Heart left ventricle (tissue), 13 donors: ENCODE results near the gene ADRA2B.

Experiments used
- POLR2A ChIP-seq, 2 donors: fragments of 450-650 bp; IDR thresholded peaks; one replicate each; pipeline ENCODE4 v1.6.1; 2017; ENCODE audit warnings: antibody characterized with exemption in 2 of 2, mild to moderate bottlenecking in 2 of 2, moderate library complexity in 2 of 2
- TF ChIP-seq, protein P1 (sequence below), 12 donors: fragments of 200-600 bp; sonication (generic) in 4 of 12; IDR thresholded peaks; one replicate each; pipeline versions ENCODE4 v1.5.0 to v1.8.0; 2018 to 2022; ENCODE audit warnings: antibody characterized with exemption in 12 of 12, mild to moderate bottlenecking in 5 of 12
- donor health status: ischemic (EF 13 %, LVEDD 7.1; RV severe dilation, severe dysfunction).
- donor health status: DM: no; HTN: yes; CAD: no.
- donor health status: DM: no; HTN: no; CAD: no.
- donor health status: ischemic (EF 25% LVEDD 6.9; RV normal size, moderate dysfunction).
- donor health status: ischemic (EF 25% LVEDD 5.7; RV mildly dilated, moderate dysfunction).
- donor health status: ischemic (EF 35%, LVEDD 5.7; RV mildly dilated, moderate dysfunction).
- donor health status: nonischemic (EF 11% LVEDD 7.7; RV severe dilation, severe dysfunction).
- donor health status: DM: yes; HTN: yes; CAD: no.
- donor health status: PGD.
- donor health status: ischemic (EF 29% LVEDD 5.4; RV normal size, mild dysfunction).
- donor health status: nonischemic (EF 23%, LVEDD 6.1; RV moderate dilation, normal function).

DNA sequence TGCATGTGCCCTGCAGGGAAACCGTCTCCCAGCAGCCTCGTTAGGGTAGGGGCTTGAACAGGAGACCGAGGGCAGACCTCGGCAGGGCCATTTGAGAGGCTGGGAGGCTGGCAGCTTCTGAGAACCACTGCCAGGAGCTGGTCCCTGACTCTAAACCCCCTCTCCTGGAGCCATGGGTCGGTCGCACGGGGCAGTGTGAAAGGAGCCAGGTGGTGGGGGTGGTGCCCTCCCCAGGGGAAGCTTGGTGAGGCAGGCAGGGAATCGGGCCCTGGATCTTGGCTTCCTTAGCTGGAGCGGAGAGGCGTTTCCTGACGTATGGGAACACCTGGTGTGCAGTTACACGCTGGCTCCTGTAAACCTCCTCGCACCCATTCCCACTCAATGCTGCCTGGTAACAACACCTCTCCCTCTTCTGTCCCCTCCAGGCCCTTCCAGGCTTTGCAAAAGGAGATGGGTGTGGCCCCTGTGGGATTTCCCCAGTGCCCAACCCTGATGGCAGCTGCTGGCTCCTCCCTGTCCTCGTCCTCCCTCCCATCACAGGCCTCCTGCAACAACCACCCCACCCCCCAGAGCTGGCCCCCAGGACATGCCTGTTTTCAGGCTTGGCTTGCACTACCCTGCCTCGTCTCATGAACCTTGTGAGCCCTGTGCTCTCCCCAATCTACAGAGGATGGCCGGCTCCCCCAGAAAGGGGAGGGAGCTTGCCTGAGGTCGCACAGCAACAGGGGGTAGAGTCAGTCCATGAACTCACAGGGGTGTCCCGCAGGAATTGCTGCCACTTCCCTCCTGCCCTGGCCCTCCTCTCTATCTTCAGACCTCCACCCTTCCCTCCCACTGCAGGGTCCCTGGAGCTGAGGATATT, 24.4 kb downstream of the ADRA2B start:
- TF ChIP-seq, protein P1, sequence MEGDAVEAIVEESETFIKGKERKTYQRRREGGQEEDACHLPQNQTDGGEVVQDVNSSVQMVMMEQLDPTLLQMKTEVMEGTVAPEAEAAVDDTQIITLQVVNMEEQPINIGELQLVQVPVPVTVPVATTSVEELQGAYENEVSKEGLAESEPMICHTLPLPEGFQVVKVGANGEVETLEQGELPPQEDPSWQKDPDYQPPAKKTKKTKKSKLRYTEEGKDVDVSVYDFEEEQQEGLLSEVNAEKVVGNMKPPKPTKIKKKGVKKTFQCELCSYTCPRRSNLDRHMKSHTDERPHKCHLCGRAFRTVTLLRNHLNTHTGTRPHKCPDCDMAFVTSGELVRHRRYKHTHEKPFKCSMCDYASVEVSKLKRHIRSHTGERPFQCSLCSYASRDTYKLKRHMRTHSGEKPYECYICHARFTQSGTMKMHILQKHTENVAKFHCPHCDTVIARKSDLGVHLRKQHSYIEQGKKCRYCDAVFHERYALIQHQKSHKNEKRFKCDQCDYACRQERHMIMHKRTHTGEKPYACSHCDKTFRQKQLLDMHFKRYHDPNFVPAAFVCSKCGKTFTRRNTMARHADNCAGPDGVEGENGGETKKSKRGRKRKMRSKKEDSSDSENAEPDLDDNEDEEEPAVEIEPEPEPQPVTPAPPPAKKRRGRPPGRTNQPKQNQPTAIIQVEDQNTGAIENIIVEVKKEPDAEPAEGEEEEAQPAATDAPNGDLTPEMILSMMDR (IDR thresholded peaks at IDR 0.05): no peak
- no peak for TF ChIP-seq POLR2A (IDR thresholded peaks at IDR 0.05)
